Calu3 (cell line): ENCODE measurements around the gene IQCB1. TPM values are rescaled to one million over a fixed set of nuclear protein-coding genes. Genes with fewer than 3 reads are reported as not detected.

Experiments
- Bru-seq: library from RNA; stranded (reverse); fragments of 400-500 nt; gene quantifications from one replicate; lab custom pipeline; 2021; lab: Mats Ljungman, UMichigan
- BruChase-seq, 2 experiments: library from RNA; stranded (reverse); fragments of 400-500 nt; gene quantifications; one replicate each; lab custom pipeline; 2021; lab: Mats Ljungman, UMichigan
- BruUV-seq: library from RNA; stranded (reverse); fragments of 400-500 nt; replicated peaks from 2 replicates; lab custom pipeline; 2021; lab: Mats Ljungman, UMichigan
- CTCF ChIA-PET: fragments of 300-600 bp; sonication (Branson Sonifier 250); formaldehyde crosslinking; loops from one replicate; lab custom pipeline; 2022; ENCODE audit warnings: antibody characterized with exemption; lab: Charles Lee
- DNase-seq: peaks from one replicate; pipeline ENCODE4 v3.0.0; 2022
- H3K27ac Mint-ChIP-seq: one replicate; pipeline ENCODE4 v1.8.0; 2022; ENCODE audit warnings: mixed read lengths; ENCODE audit not compliant: unreplicated experiment
- H3K27me3 Mint-ChIP-seq: one replicate; pipeline ENCODE4 v1.8.0; 2022; ENCODE audit warnings: mixed read lengths; ENCODE audit not compliant: unreplicated experiment
- H3K36me3 Mint-ChIP-seq: one replicate; pipeline ENCODE4 v1.8.0; 2022; ENCODE audit warnings: mild to moderate bottlenecking, moderate library complexity, mixed read lengths; ENCODE audit not compliant: insufficient read depth, unreplicated experiment
- H3K4me1 Mint-ChIP-seq: one replicate; pipeline ENCODE4 v1.8.0; 2022; ENCODE audit warnings: mild to moderate bottlenecking, low read depth, mixed read lengths; ENCODE audit not compliant: unreplicated experiment
- H3K4me3 Mint-ChIP-seq: one replicate; pipeline ENCODE4 v1.8.0; 2022; ENCODE audit warnings: mild to moderate bottlenecking, low read depth, moderate library complexity, mixed read lengths; ENCODE audit not compliant: unreplicated experiment
- H3K9me3 Mint-ChIP-seq: one replicate; pipeline ENCODE4 v1.8.0; 2022; ENCODE audit warnings: low read depth, mixed read lengths; ENCODE audit not compliant: unreplicated experiment
- intact Hi-C: fragments of 100-400 bp; cut with micrococcal nuclease; formaldehyde crosslinking; loops from one replicate; pipeline ENCODE4 v1.10.0; 2022; ENCODE audit not compliant: unreplicated experiment
- long read RNA-seq: library from polyadenylated mRNA; stranded (forward); transcript quantifications from one replicate; pipeline ENCODE4 v2.0.0, GENCODE V29; 2022
- total RNA-seq: library from RNA; stranded (reverse); gene quantifications from 2 replicates; pipeline ENCODE4 v1.2.3, GENCODE V29; 2022
- TF ChIP-seq, protein P1 (sequence below): fragments of 200-600 bp; IDR thresholded peaks from one replicate; pipeline ENCODE4 v1.8.0; 2022; ENCODE audit warnings: antibody characterized with exemption; ENCODE audit not compliant: unreplicated experiment

The IQCB1 gene, protein sequence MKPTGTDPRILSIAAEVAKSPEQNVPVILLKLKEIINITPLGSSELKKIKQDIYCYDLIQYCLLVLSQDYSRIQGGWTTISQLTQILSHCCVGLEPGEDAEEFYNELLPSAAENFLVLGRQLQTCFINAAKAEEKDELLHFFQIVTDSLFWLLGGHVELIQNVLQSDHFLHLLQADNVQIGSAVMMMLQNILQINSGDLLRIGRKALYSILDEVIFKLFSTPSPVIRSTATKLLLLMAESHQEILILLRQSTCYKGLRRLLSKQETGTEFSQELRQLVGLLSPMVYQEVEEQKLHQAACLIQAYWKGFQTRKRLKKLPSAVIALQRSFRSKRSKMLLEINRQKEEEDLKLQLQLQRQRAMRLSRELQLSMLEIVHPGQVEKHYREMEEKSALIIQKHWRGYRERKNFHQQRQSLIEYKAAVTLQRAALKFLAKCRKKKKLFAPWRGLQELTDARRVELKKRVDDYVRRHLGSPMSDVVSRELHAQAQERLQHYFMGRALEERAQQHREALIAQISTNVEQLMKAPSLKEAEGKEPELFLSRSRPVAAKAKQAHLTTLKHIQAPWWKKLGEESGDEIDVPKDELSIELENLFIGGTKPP
- total RNA-seq (25.0 and 26.7 TPM in 2 replicates), Bru-seq, nascent RNA (percentile 83 among the genes with signal in this experiment), BruChase-seq, experiment 1, labeled RNA remaining after a 6-hour chase (percentile 72 among the genes with signal in this experiment), BruChase-seq, experiment 2, labeled RNA remaining after a 2-hour chase (percentile 76 among the genes with signal in this experiment)
- long read RNA-seq, transcript IQCB1-201 (15 exons, 2,594 nt), result major isoform, 11 of 18 reads
- long read RNA-seq, partial matches to known transcripts, result 3 of 18 reads
- long read RNA-seq, other reads (novel, unspliced or antisense), result 4 of 18 reads

DNA sequence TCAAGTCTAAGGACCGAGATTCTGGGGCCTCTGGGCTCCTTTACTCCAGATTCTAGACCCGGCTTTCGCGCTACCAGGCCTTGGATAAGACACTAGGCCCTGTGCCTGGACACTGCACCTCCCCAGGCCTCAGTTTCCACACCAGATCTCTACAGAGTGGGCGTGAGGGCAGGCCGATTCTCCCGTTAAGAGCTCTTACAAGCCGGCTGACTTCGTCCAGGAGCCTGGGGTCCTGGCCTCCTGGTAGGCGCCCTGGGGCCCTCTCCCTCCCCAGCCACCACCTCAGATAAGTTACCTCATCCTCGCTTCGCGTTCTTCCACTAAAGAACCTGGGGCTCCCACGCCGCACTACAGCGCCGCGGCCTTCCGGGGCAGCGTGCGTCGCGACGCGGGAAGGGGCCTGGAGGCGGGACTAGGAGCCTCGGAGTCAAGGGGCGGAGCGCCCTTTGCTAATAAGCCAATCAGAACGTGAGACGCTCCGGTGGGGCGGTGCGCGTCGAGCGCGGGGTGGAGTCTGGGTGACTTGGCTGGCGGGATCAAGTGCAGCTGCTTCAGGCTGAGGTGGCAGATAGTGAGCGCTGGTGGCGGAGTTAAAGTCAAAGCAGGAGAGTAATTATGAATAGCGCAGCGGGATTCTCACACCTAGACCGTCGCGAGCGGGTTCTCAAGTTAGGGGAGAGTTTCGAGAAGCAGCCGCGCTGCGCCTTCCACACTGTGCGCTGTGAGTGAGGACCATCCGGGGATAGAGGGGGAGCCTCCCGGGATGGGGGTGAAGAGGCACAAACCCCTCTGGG, at the start of gene IQCB1, which contains the start of gene EAF2:
IQCB1 (minus strand) TSS at position 390 of the 794 bp plus-strand sequence. CDS start 6,100 bp downstream, outside the sequence.
EAF2 (plus strand) TSS at position 539 of the 794 bp plus-strand sequence; CDS start at position 616, 77 bp downstream.
- intact Hi-C loops, result loop anchor here (10.0 kb wide), 1 partner anchor 290 kb away; the partner anchor contains the start of gene POLQ
- BruUV-seq, result no TSS peak
- CTCF ChIA-PET, result interaction anchor here (0.6 to 1.0 kb wide), 2 partner anchors 160 to 260 kb away, joined by 5 read pairs; no protein-coding TSS in a partner anchor
- Mint-ChIP-seq H3K27me3 (no peaks in the 10 kb centered on the region), H3K36me3 (peaks cover 19% of the 10 kb centered on the region), H3K4me1 (peaks cover 12% of the 10 kb centered on the region), H3K9me3 (no peaks in the 10 kb centered on the region), H3K4me3 (peak within 1 kb of the TSS; percentile 86), H3K27ac (peak within 1 kb of the TSS; percentile 57)
- DNase-seq, result peak; percentile 94
- TF ChIP-seq, protein P1, sequence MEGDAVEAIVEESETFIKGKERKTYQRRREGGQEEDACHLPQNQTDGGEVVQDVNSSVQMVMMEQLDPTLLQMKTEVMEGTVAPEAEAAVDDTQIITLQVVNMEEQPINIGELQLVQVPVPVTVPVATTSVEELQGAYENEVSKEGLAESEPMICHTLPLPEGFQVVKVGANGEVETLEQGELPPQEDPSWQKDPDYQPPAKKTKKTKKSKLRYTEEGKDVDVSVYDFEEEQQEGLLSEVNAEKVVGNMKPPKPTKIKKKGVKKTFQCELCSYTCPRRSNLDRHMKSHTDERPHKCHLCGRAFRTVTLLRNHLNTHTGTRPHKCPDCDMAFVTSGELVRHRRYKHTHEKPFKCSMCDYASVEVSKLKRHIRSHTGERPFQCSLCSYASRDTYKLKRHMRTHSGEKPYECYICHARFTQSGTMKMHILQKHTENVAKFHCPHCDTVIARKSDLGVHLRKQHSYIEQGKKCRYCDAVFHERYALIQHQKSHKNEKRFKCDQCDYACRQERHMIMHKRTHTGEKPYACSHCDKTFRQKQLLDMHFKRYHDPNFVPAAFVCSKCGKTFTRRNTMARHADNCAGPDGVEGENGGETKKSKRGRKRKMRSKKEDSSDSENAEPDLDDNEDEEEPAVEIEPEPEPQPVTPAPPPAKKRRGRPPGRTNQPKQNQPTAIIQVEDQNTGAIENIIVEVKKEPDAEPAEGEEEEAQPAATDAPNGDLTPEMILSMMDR, result no peak

DNA sequence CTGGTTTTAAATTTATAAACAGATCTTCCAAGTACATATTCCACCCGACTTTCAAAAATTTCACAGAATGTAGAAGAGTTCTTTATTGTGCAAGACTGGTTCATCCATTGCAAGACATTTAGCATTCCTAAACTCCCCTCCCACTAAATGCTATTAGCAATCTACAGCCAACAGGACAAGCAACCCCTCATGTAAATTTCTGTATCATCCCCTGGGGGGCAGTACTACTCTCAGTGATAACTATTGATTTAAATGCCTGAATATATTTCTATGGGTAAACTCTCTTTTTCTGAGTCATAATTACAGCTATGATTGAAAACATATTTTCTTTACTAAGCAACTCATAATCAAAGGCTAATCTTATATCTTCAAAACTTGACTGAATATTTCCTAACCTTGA, 48.6 kb upstream of the IQCB1 start:
- Mint-ChIP-seq H3K4me1 (peaks cover 12% of the 10 kb centered on the region), H3K9me3 (no peaks in the 10 kb centered on the region), H3K27me3 (no peaks in the 10 kb centered on the region), H3K27ac (no peak overlapping the region), H3K36me3 (no peaks in the 10 kb centered on the region), H3K4me3 (no peak overlapping the region)
- TF ChIP-seq, protein P1, result peak; percentile 43
- BruUV-seq, result no TSS peak
- peak; percentile 44 for DNase-seq
- intact Hi-C loops, result loop anchor here (1.0 to 10.0 kb wide), 2 partner anchors 61 to 112 kb away; no protein-coding TSS in a partner anchor
- CTCF ChIA-PET, result interaction anchor here (0.6 to 1.2 kb wide), 3 partner anchors 36 to 112 kb away, joined by 3 to 8 read pairs (median 3); no protein-coding TSS in a partner anchor

DNA sequence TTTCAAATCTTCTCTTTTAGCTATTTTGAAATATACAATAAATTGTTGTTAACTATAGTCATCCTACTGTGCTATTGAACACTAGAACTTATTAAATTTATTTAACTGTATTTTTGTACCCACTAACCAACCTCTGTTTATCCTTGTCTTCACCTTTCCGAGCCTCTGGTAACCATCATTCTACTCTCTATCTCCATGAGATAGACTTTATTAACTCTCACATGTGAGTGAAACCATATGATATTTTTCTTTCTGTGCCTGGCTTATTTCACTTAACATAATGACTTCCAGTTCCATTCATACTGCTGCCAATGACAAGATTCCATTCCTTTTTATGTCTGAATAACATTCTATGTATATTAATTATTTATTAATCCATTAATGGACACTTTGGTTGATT, 43.6 kb upstream of the IQCB1 start:
- Mint-ChIP-seq H3K4me3 (no peak overlapping the region), H3K4me1 (no peaks in the 10 kb centered on the region), H3K36me3 (no peaks in the 10 kb centered on the region), H3K9me3 (no peaks in the 10 kb centered on the region), H3K27me3 (no peaks in the 10 kb centered on the region), H3K27ac (no peak overlapping the region)
- CTCF ChIA-PET, result no interaction called here
- BruUV-seq, result no TSS peak
- intact Hi-C loops, result no loop called here
- TF ChIP-seq, protein P1, result no peak
- DNase-seq, result no peak
